Measurements from ENCODE around the gene DNAH2.
A peak's percentile ranks its signal among the peaks of the same experiment; 100 is the strongest.

Gene DNAH2

DNA sequence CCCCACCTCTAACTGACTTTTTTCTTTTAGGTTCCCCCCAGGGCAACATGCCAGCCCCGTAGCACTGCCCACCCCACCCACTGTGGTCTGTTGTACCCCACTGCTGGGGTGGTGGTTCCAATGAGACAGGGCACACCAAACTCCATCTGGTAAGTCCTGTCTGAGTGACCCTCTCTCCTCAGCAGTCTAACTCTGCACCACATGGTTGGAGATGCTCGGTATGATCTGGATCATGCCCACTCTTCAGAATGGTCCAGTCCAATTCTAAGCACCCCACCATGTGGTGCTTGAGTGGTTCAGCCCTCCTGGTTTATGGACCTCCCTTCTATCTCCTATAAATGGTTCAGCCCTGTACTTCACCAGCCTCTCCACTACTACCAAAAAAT, 122.3 kb downstream of the DNAH2 start:
- H3K4me1 ChIP-seq (ENCODE audit: low read depth, poor library complexity, severe bottlenecking), result peaks cover 10% of the 10 kb centered on the region
- no peaks in the 10 kb centered on the region for H3K27me3 ChIP-seq (ENCODE audit: insufficient read depth, low read depth)
- no peaks in the 10 kb centered on the region for H3K79me2 ChIP-seq (ENCODE audit: insufficient read depth, low read depth)
- H3K27ac ChIP-seq, result no peak overlapping the region
- H4K20me1 ChIP-seq (ENCODE audit: insufficient read depth), result no peaks in the 10 kb centered on the region
- H3K36me3 ChIP-seq (ENCODE audit: insufficient read depth), result no peaks in the 10 kb centered on the region
- TF ChIP-seq CTCF (conservative IDR thresholded peaks at IDR 0.05; ENCODE audit: low read depth, low read length), result no peak
- no peak overlapping the region for H3K4me2 ChIP-seq
- H2AFZ ChIP-seq (ENCODE audit: low read depth), result no peak overlapping the region
- H3K4me3 ChIP-seq (IDR thresholded peaks at IDR 0.05; ENCODE audit: insufficient read depth, low read depth, low read length), result no peak overlapping the region
- H3K9ac ChIP-seq, result no peak overlapping the region

- TF ChIP-seq CTCF (conservative IDR thresholded peaks at IDR 0.05; ENCODE audit: low read depth, low read length), result no peak
- Histone ChIP-seq H3K27me3 (ENCODE audit: insufficient read depth, low read depth) (no peaks in the 10 kb centered on the region), H3K4me2 (no peak overlapping the region; the same call in 1 of the 2 replicates), H2AFZ (ENCODE audit: low read depth) (no peak overlapping the region), H3K4me3 (IDR thresholded peaks at IDR 0.05; ENCODE audit: insufficient read depth, low read depth, low read length) (no peak overlapping the region), H3K4me1 (ENCODE audit: low read depth, poor library complexity, severe bottlenecking) (peaks cover 10% of the 10 kb centered on the region), H3K79me2 (ENCODE audit: insufficient read depth, low read depth) (no peaks in the 10 kb centered on the region), H3K36me3 (ENCODE audit: insufficient read depth) (no peaks in the 10 kb centered on the region), H3K9ac (no peak overlapping the region), H4K20me1 (ENCODE audit: insufficient read depth) (no peaks in the 10 kb centered on the region), H3K27ac (no peak overlapping the region)
These were observed 122.9 kb downstream of the DNAH2 start for GRCh38 chr17:7840441-7840840.

- H4K20me1 ChIP-seq (ENCODE audit: insufficient read depth), result no peaks in the 10 kb centered on the region
- no peaks in the 10 kb centered on the region for H3K27me3 ChIP-seq (ENCODE audit: insufficient read depth, low read depth)
- H3K27ac ChIP-seq, result 0 out of 2 replicates have a peak overlapping the region, but pooled peaks have one; percentile 59
- H3K79me2 ChIP-seq (ENCODE audit: insufficient read depth, low read depth), result no peaks in the 10 kb centered on the region
- peaks cover 10% of the 10 kb centered on the region for H3K4me1 ChIP-seq (ENCODE audit: low read depth, poor library complexity, severe bottlenecking)
- no peaks in the 10 kb centered on the region for H3K36me3 ChIP-seq (ENCODE audit: insufficient read depth)
- peak overlapping the region; percentile 19; the same call in 1 of the 2 replicates for H3K4me2 ChIP-seq
- no peak overlapping the region for H2AFZ ChIP-seq (ENCODE audit: low read depth)
- no peak for TF ChIP-seq CTCF (conservative IDR thresholded peaks at IDR 0.05; ENCODE audit: low read depth, low read length)
- H3K9ac ChIP-seq, result no peak overlapping the region
- H3K4me3 ChIP-seq (IDR thresholded peaks at IDR 0.05; ENCODE audit: insufficient read depth, low read depth, low read length), result no peak overlapping the region
These were observed 123.3 kb downstream of the DNAH2 start for GRCh38 chr17:7840875-7841274.

- no peaks in the 10 kb centered on the region for H4K20me1 ChIP-seq (ENCODE audit: insufficient read depth)
- peaks cover 10% of the 10 kb centered on the region for H3K4me1 ChIP-seq (ENCODE audit: low read depth, poor library complexity, severe bottlenecking)
- H3K4me2 ChIP-seq, result peak overlapping the region; percentile 19; the same call in 1 of the 2 replicates
- no peaks in the 10 kb centered on the region for H3K79me2 ChIP-seq (ENCODE audit: insufficient read depth, low read depth)
- no peaks in the 10 kb centered on the region for H3K27me3 ChIP-seq (ENCODE audit: insufficient read depth, low read depth)
- H2AFZ ChIP-seq (ENCODE audit: low read depth), result no peak overlapping the region
- no peak for TF ChIP-seq CTCF (conservative IDR thresholded peaks at IDR 0.05; ENCODE audit: low read depth, low read length)
- no peaks in the 10 kb centered on the region for H3K36me3 ChIP-seq (ENCODE audit: insufficient read depth)
- no peak overlapping the region for H3K4me3 ChIP-seq (IDR thresholded peaks at IDR 0.05; ENCODE audit: insufficient read depth, low read depth, low read length)
- peak overlapping the region; percentile 59; the same call in 1 of the 2 replicates for H3K27ac ChIP-seq
- H3K9ac ChIP-seq, result peak overlapping the region; percentile 51; the same call in 1 of the 2 replicates
These were observed 123.9 kb downstream of the DNAH2 start for GRCh38 chr17:7841396-7841914.
